22Rv1 (cell line): ENCODE results near the gene B4GALNT1.

ENCODE experiments used
- ZFX ChIP-seq: fragments of 450-650 bp; IDR thresholded peaks from 2 replicates; pipeline ENCODE4 v1.6.1; 2017; ENCODE audit warnings: antibody characterized with exemption, borderline replicate concordance
- TF ChIP-seq, protein P1 (sequence below): fragments of 450-650 bp; IDR thresholded peaks from 2 replicates; pipeline ENCODE4 v1.5.1; 2017; ENCODE audit warnings: mild to moderate bottlenecking

DNA sequence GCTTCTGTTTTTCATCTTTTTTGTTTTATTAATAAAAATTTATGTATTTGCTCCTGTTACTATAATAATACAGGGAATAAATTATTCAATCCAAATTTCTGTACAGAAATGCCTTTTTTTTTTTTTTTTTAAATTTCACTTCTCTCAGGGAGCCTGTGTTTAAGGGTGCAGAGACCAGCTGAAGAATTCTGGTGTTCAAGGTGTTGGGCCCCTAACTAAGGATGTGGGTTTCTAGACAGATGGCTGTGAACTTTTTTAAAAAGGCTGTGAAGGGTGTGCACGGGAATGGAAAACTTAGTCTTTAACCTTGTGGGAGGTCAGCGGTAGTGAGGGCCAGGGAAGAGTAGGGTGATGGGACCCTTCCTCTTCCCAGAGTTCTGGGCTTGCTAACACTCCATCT, 29.7 kb downstream of the B4GALNT1 start:
- TF ChIP-seq, protein P1, sequence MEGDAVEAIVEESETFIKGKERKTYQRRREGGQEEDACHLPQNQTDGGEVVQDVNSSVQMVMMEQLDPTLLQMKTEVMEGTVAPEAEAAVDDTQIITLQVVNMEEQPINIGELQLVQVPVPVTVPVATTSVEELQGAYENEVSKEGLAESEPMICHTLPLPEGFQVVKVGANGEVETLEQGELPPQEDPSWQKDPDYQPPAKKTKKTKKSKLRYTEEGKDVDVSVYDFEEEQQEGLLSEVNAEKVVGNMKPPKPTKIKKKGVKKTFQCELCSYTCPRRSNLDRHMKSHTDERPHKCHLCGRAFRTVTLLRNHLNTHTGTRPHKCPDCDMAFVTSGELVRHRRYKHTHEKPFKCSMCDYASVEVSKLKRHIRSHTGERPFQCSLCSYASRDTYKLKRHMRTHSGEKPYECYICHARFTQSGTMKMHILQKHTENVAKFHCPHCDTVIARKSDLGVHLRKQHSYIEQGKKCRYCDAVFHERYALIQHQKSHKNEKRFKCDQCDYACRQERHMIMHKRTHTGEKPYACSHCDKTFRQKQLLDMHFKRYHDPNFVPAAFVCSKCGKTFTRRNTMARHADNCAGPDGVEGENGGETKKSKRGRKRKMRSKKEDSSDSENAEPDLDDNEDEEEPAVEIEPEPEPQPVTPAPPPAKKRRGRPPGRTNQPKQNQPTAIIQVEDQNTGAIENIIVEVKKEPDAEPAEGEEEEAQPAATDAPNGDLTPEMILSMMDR: no peak
- no peak for TF ChIP-seq ZFX
